BJ (cell line): ENCODE data around the gene MARS1. TPM values are rescaled to one million over a fixed set of nuclear protein-coding genes. Genes with fewer than 3 reads are reported as not detected.

Source experiments
- CTCF ChIA-PET: fragments of 350-600 bp; formaldehyde crosslinking; extraction: SDS; loops from one replicate; lab custom pipeline; 2021; ENCODE audit warnings: antibody characterized with exemption, inconsistent platforms; lab: Yijun Ruan, JAX
- POLR2A ChIA-PET: fragments of 300-600 bp; sonication (Branson Sonifier 250); formaldehyde crosslinking; extraction: SDS; loops from one replicate; lab custom pipeline; 2021; ENCODE audit warnings: antibody characterized with exemption; lab: Charles Lee
- DNase-seq: peaks from one replicate; pipeline ENCODE4 v3.0.0-alpha.2; 2011; ENCODE audit warnings: low read depth
- H3K27me3 ChIP-seq: 2 replicates; pipeline ENCODE4 v1.6.0; 2011; ENCODE audit warnings: low read length; ENCODE audit not compliant: control insufficient read depth, insufficient read depth
- H3K36me3 ChIP-seq: 2 replicates; pipeline ENCODE4 v1.5.1; 2011; ENCODE audit warnings: low read length; ENCODE audit not compliant: control insufficient read depth, insufficient read depth
- H3K4me3 ChIP-seq: 2 replicates; pipeline ENCODE4 v1.5.1; 2011; ENCODE audit warnings: low read depth, mild to moderate bottlenecking, control low read depth, low read length
- CTCF ChIP-seq: IDR thresholded peaks from 2 replicates; pipeline ENCODE4 v1.5.1; 2011; ENCODE audit warnings: low read depth, mild to moderate bottlenecking, control low read depth, inconsistent platforms, low read length, moderate library complexity; ENCODE audit not compliant: insufficient read depth
- polyA plus RNA-seq: library from polyadenylated mRNA; depleted of rRNA; stranded (reverse); fragments of >200 nt; gene quantifications from 2 replicates; pipeline ENCODE4 v1.2.3, GENCODE V29; 2011

Gene MARS1
- polyA plus RNA-seq, 1 experiment, result 378 TPM

- Histone ChIP-seq H3K4me3 (peak overlapping the region; percentile 30; the same call in 1 of the 2 replicates), H3K27me3 (no peaks in the 10 kb centered on the region), H3K36me3 (peaks cover 7% of the 10 kb centered on the region)
- ChIA-PET POLR2A (no interaction called here), CTCF (interaction anchor here (1.1 kb wide), 1 partner anchor 28 kb away, joined by 4 read pairs; the partner anchor contains the start of gene GLI1)
- no peak for TF ChIP-seq CTCF
- no peak for DNase-seq
Measured at GRCh38 chr12:57487055-57487596, 742 bp upstream of the MARS1 start.

DNA sequence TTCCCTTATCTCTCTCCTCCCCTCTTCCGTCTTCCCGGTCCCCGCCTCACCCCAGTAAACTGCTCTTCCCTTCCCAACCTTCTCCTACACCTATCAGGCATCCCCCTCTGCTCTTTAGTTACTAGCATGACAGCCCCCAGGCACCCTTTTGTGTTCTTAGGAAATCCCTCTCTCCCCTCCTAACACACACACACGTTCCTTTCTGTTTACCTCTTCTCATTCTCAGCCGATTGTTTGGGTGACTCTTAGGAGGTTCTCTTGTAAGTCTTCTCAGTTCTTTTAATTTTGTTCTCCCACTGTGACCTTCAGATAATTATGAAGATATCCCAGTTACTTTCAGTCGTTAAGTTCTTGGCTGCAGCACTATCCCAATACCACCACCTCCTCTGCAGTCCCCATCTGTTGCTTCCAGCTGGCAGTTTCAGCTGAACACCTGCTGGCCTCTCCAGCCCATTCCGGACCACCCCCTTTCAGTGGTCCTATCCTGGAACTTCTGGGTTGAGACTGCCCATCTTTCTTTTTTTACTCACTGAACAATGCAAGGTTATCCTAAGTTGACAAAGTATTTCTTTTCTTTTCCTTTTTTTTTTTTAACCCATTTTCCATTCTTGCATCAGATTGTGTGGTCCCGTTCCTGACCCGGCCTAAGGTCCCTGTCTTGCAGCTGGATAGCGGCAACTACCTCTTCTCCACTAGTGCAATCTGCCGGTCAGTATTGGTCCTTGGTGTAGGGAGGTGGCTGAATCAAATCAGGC is 711 bp downstream of the MARS1 start:
- Histone ChIP-seq H3K4me3 (peak overlapping the region; percentile 96), H3K36me3 (peaks cover 10% of the 10 kb centered on the region), H3K27me3 (no peaks in the 10 kb centered on the region)
- ChIA-PET CTCF (interaction anchor here (1.2 kb wide), 1 partner anchor 24 kb away, joined by 3 read pairs; no protein-coding TSS in a partner anchor), POLR2A (no interaction called here)
- no peak for DNase-seq
- TF ChIP-seq CTCF, result no peak

DNA sequence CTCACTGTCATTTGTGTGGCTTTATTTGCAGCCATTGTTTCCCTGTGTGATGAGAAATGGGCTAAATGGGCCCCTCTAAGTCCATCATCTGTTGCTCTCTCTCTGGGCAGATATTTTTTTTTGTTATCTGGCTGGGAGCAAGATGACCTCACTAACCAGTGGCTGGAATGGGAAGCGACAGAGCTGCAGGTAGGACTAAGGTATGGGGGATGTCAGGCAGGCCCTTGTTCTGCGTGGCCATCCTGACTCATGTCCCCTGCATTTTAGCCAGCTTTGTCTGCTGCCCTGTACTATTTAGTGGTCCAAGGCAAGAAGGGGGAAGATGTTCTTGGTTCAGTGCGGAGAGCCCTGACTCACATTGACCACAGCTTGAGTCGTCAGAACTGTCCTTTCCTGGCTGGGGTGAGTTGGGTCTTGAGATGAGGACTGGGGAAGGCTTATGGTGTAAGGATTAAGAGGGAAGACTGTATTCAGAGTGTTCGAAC is 1.3 kb downstream of the MARS1 start:
- Histone ChIP-seq H3K27me3 (no peaks in the 10 kb centered on the region), H3K36me3 (peaks cover 10% of the 10 kb centered on the region), H3K4me3 (peak overlapping the region; percentile 96)
- TF ChIP-seq CTCF, result no peak
- no peak for DNase-seq
- ChIA-PET CTCF (interaction anchor here (1.2 kb wide), 1 partner anchor 23 kb away, joined by 3 read pairs; no protein-coding TSS in a partner anchor), POLR2A (no interaction called here)

DNA sequence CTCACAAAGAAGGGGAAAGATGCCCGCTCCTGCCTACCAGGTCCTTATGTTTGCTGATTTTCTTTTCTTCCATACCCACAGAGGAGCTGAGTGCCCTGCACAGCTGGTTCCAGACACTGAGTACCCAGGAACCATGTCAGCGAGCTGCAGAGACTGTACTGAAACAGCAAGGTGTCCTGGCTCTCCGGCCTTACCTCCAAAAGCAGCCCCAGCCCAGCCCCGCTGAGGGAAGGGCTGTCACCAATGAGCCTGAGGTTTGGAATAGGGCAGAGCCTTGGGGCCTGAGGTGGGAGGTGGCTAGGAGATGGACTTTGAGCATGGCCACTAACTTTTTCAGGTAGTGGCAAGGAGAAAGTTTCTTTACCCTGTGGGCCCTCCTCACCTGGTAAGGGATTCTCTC is 2.3 kb downstream of the MARS1 start:
- H3K36me3 ChIP-seq, result peaks cover 10% of the 10 kb centered on the region

More for the DNA sequence above, 2.3 kb downstream of the MARS1 start:
- no peak for DNase-seq
- Histone ChIP-seq H3K4me3 (no peak overlapping the region), H3K27me3 (no peaks in the 10 kb centered on the region)
- TF ChIP-seq CTCF, result no peak
- CTCF ChIA-PET, result no interaction called here
- POLR2A ChIA-PET, result no interaction called here
